SK-N-SH (cell line): Measurements from ENCODE around the gene CDH22. TPM values are rescaled to one million over a fixed set of nuclear protein-coding genes. Genes with fewer than 3 reads are reported as not detected.

Source experiments
- CTCF ChIA-PET: fragments of 300-600, 350-600 bp; formaldehyde crosslinking; extraction: SDS; loops from one replicate; lab custom pipeline; 2021; lab: Yijun Ruan, JAX
- POLR2A ChIA-PET: fragments of 350-600 bp; sonication (Branson Sonifier 250); formaldehyde crosslinking; extraction: SDS; loops from one replicate; lab custom pipeline; 2020; ENCODE audit warnings: antibody characterized with exemption, inconsistent platforms; lab: Yijun Ruan, JAX
- DNase-seq: peaks from one replicate; pipeline ENCODE4 v3.0.0; 2012
- H2AFZ ChIP-seq: fragments of 200-600 bp; sonication (generic); 2 replicates; pipeline ENCODE4 v1.8.1; 2016; ENCODE audit warnings: antibody characterized with exemption, mild to moderate bottlenecking, low read depth
- H3F3A ChIP-seq: fragments of 200-600 bp; sonication (generic); replicated peaks from 2 replicates; pipeline ENCODE3; 2016; ENCODE audit warnings: antibody characterized with exemption, mild to moderate bottlenecking; ENCODE audit not compliant: insufficient read depth
- H3K27ac ChIP-seq, 2 experiments: fragments of 200-500 bp in 1 of 2; fragments of 200-600 bp in 1 of 2; sonication (Bioruptor generic) in 1 of 2; sonication (generic), shearing (Covaris generic) in 1 of 2; 2 replicates each; pipeline versions ENCODE4 v1.5.1 to v1.6.1; 2014 to 2016; ENCODE audit warnings: low read depth in 2 of 2, inconsistent platforms in 1 of 2, low read length in 1 of 2, mild to moderate bottlenecking in 1 of 2, mixed read lengths in 1 of 2
- H3K27me3 ChIP-seq: fragments of 200-600 bp; sonication (generic), shearing (Covaris generic); 2 replicates; pipeline ENCODE4 v1.6.1; 2016; ENCODE audit warnings: mixed run types; ENCODE audit not compliant: insufficient read depth
- H3K36me3 ChIP-seq, 2 experiments: fragments of 200-500 bp in 1 of 2; fragments of 200-600 bp in 1 of 2; sonication (Bioruptor generic) in 1 of 2; sonication (generic) in 1 of 2; replicated peaks in 1 of 2; 2 replicates each; pipeline versions ENCODE3 to v1.5.1; 2014 to 2016; ENCODE audit warnings: low read length in 1 of 2, mild to moderate bottlenecking in 1 of 2; ENCODE audit not compliant: insufficient read depth in 2 of 2, control insufficient read depth in 1 of 2
- H3K4me1 ChIP-seq, 2 experiments: fragments of 200-500 bp in 1 of 2; fragments of 200-600 bp in 1 of 2; sonication (Bioruptor generic) in 1 of 2; sonication (generic), shearing (Covaris generic) in 1 of 2; 2 replicates each; pipeline versions ENCODE4 v1.5.1 to v1.6.1; 2014 to 2016; ENCODE audit warnings: low read depth in 1 of 2, low read length in 1 of 2, mixed run types in 1 of 2; ENCODE audit not compliant: insufficient read depth in 2 of 2, control insufficient read depth in 1 of 2
- H3K4me2 ChIP-seq: fragments of 200-600 bp; sonication (generic), shearing (Covaris generic); 2 replicates; pipeline ENCODE4 v1.6.1; 2017; ENCODE audit warnings: mixed run types
- H3K4me3 ChIP-seq, 2 experiments: fragments of 200-500 bp in 1 of 2; fragments of 200-600 bp in 1 of 2; sonication (Bioruptor generic) in 1 of 2; sonication (generic), shearing (Covaris generic) in 1 of 2; 2 replicates each; pipeline versions ENCODE4 v1.5.1 to v1.8.1; 2014 to 2016; ENCODE audit warnings: low read depth in 2 of 2, inconsistent platforms in 1 of 2, low read length in 1 of 2, mild to moderate bottlenecking in 1 of 2, mixed read lengths in 1 of 2, moderate library complexity in 1 of 2
- H3K79me2 ChIP-seq: fragments of 200-600 bp; sonication (generic); 2 replicates; pipeline ENCODE4 v1.8.1; 2017; ENCODE audit warnings: mild to moderate bottlenecking; ENCODE audit not compliant: insufficient read depth
- H3K9ac ChIP-seq: fragments of 200-600 bp; sonication (generic); 2 replicates; pipeline ENCODE4 v1.6.1; 2017; ENCODE audit warnings: mixed run types
- H3K9me2 ChIP-seq: fragments of 200-600 bp; sonication (generic); 2 replicates; pipeline ENCODE4 v1.6.1; 2017; ENCODE audit warnings: mixed run types
- H3K9me3 ChIP-seq: fragments of 200-600 bp; sonication (generic); 2 replicates; pipeline ENCODE4 v1.6.1; 2017; ENCODE audit warnings: mixed run types, mild to moderate bottlenecking, moderate library complexity
- H4K20me1 ChIP-seq: fragments of 200-600 bp; sonication (generic); 2 replicates; pipeline ENCODE4 v1.6.1; 2017; ENCODE audit warnings: mild to moderate bottlenecking, mixed run types; ENCODE audit not compliant: insufficient read depth
- CHD2 ChIP-seq: fragments of 150-350 bp; IDR thresholded peaks from 2 replicates; pipeline ENCODE4 v1.6.1; 2018; ENCODE audit warnings: low read length; ENCODE audit not compliant: partially characterized antibody
- CTCF ChIP-seq: fragments of 200-600 bp; sonication (generic); IDR thresholded peaks from 2 replicates; pipeline ENCODE4 v1.6.1; 2017; ENCODE audit warnings: antibody characterized with exemption, mild to moderate bottlenecking, moderate library complexity
- EP300 ChIP-seq, 2 experiments: IDR thresholded peaks; 2 replicates each; pipeline versions ENCODE4 v1.4.0 to v1.6.1; 2012; ENCODE audit warnings: borderline replicate concordance in 1 of 2, low read depth in 1 of 2, low read length in 1 of 2
- FOXJ3 ChIP-seq: sonication (generic); formaldehyde crosslinking; IDR thresholded peaks from 2 replicates; pipeline ENCODE4 v1.5.1; 2020; ENCODE audit warnings: mild to moderate bottlenecking, missing genetic modification reagents
- FOXM1 ChIP-seq: IDR thresholded peaks from 2 replicates; pipeline ENCODE4 v1.4.0; 2012; ENCODE audit warnings: low read depth, mild to moderate bottlenecking
- GABPA ChIP-seq: IDR thresholded peaks from 2 replicates; pipeline ENCODE4 v1.4.0; 2012; ENCODE audit warnings: low read depth, mild to moderate bottlenecking
- GATA2 ChIP-seq: sonication (generic); formaldehyde crosslinking; IDR thresholded peaks from 2 replicates; pipeline ENCODE4 v1.5.0; 2020; ENCODE audit warnings: mild to moderate bottlenecking, missing genetic modification reagents
- JUND ChIP-seq: IDR thresholded peaks from 2 replicates; pipeline ENCODE4 v1.4.0; 2012
- MAX ChIP-seq: IDR thresholded peaks from 2 replicates; pipeline ENCODE4 v1.4.0; 2012; ENCODE audit warnings: low read depth
- MXI1 ChIP-seq: IDR thresholded peaks from 2 replicates; pipeline ENCODE4 v1.6.1; 2012; ENCODE audit warnings: mild to moderate bottlenecking, low read depth, low read length, improper control_type of control experiment
- PBX3 ChIP-seq: IDR thresholded peaks from 2 replicates; pipeline ENCODE4; 2012
- POLR2AphosphoS5 ChIP-seq: IDR thresholded peaks from 2 replicates; pipeline ENCODE4 v1.6.1; 2012; ENCODE audit warnings: low read depth, low read length
- RAD21 ChIP-seq: IDR thresholded peaks from 2 replicates; pipeline ENCODE4 v1.6.1; 2012; ENCODE audit warnings: mild to moderate bottlenecking, low read length
- RCOR1 ChIP-seq: fragments of 150-350 bp; IDR thresholded peaks from 2 replicates; pipeline ENCODE4 v1.6.1; 2017; ENCODE audit warnings: antibody characterized with exemption, low read length
- REST ChIP-seq: IDR thresholded peaks from 2 replicates; pipeline ENCODE4 v1.6.1; 2012; ENCODE audit warnings: mild to moderate bottlenecking, low read depth, low read length, moderate library complexity
- RFX5 ChIP-seq: IDR thresholded peaks from 2 replicates; pipeline ENCODE4 v1.6.1; 2012; ENCODE audit warnings: mild to moderate bottlenecking, improper control_type of control experiment, low read length
- RXRA ChIP-seq: IDR thresholded peaks from 2 replicates; pipeline ENCODE4 v1.4.0; 2012; ENCODE audit warnings: low read depth, mild to moderate bottlenecking, borderline replicate concordance
- SMC3 ChIP-seq: IDR thresholded peaks from 2 replicates; pipeline ENCODE4 v1.6.1; 2012; ENCODE audit warnings: low read depth, low read length, improper control_type of control experiment
- TCF12 ChIP-seq: IDR thresholded peaks from 2 replicates; pipeline ENCODE4 v1.4.0; 2012
- YY1 ChIP-seq: IDR thresholded peaks from 2 replicates; pipeline ENCODE4 v1.4.0; 2012; ENCODE audit warnings: low read depth, mild to moderate bottlenecking
- ZBTB33 ChIP-seq: IDR thresholded peaks from 2 replicates; pipeline ENCODE4 v1.4.0; 2012; ENCODE audit warnings: low read depth, borderline replicate concordance
- WGBS: methylation state at CpG from one replicate; pipeline ENCODE4 v1.1.6; 2017; ENCODE audit warnings: low lambda C conversion rate; 5-methylcytosine and 5-hydroxymethylcytosine counted together
- polyA plus RNA-seq, 3 experiments: library from polyadenylated mRNA; depleted of rRNA; stranded (reverse); fragments of >200 nt; gene quantifications; 2 replicates each; pipeline ENCODE4 v1.2.3, GENCODE V29; 2012

Gene CDH22
- polyA plus RNA-seq, 1 of the 3 experiments (the other 2 are of a cell fraction) = not detected

- no peak overlapping the region for H3K27ac ChIP-seq
- no peak overlapping the region for H2AFZ ChIP-seq
- H3K4me2 ChIP-seq = no peak overlapping the region
- no peaks in the 10 kb centered on the region for H3F3A ChIP-seq
- no peaks in the 10 kb centered on the region for H3K79me2 ChIP-seq
- WGBS = 65% methylated on average over 6 of the region's 6 CpGs
- H3K4me3 ChIP-seq = no peak overlapping the region
- ChIA-PET POLR2A (interaction anchor here (0.6 kb wide), 1 partner anchor 181 kb away, joined by 6 read pairs; no protein-coding TSS in a partner anchor), CTCF (interaction anchor here (1.0 to 20.8 kb wide), 13 partner anchors 10 to 266 kb away, joined by 3 to 347 read pairs (median 6); no protein-coding TSS in a partner anchor)
- no peak overlapping the region for H3K9ac ChIP-seq
- H3K4me1 ChIP-seq = peaks cover 0 to 30% of the 10 kb centered on the region in 2 experiments; a peak in 2 of 4 replicates
- H3K36me3 ChIP-seq = no peaks in the 10 kb centered on the region
- no peaks in the 10 kb centered on the region for H3K9me2 ChIP-seq
- no peaks in the 10 kb centered on the region for H3K9me3 ChIP-seq
- no peaks in the 10 kb centered on the region for H4K20me1 ChIP-seq
- TF ChIP-seq JUND = no peak
- no peak for TF ChIP-seq GABPA
- TF ChIP-seq SMC3 = no peak
- TF ChIP-seq RCOR1 = no peak
- no peak for TF ChIP-seq CTCF
- TF ChIP-seq TCF12 = no peak
- TF ChIP-seq ZBTB33 = no peak
- no peak for TF ChIP-seq MXI1
- no peak for TF ChIP-seq FOXM1
- TF ChIP-seq CHD2 = no peak
- no peak for TF ChIP-seq RXRA
- TF ChIP-seq RFX5 = no peak
- no peak for DNase-seq
- H3K27me3 ChIP-seq = peaks cover 21% of the 10 kb centered on the region
Measured at GRCh38 chr20:46172455-46172854, 135.8 kb downstream of the CDH22 start.

- ChIA-PET POLR2A (interaction anchor here (0.6 kb wide), 1 partner anchor 180 kb away, joined by 6 read pairs; no protein-coding TSS in a partner anchor), CTCF (interaction anchor here (1.1 to 20.8 kb wide), 8 partner anchors 11 to 267 kb away, joined by 3 to 347 read pairs (median 9); no protein-coding TSS in a partner anchor)
- H3K4me1 ChIP-seq = peaks cover 0 to 30% of the 10 kb centered on the region in 2 experiments; a peak in 2 of 4 replicates
- H2AFZ ChIP-seq = no peak overlapping the region
- DNase-seq = no peak
- no peak overlapping the region for H3K27ac ChIP-seq
- H3K4me2 ChIP-seq = no peak overlapping the region
- no peak overlapping the region for H3K9ac ChIP-seq
- H3K36me3 ChIP-seq = no peaks in the 10 kb centered on the region
- peaks cover 21% of the 10 kb centered on the region for H3K27me3 ChIP-seq
- H3K4me3 ChIP-seq = no peak overlapping the region
- no peaks in the 10 kb centered on the region for H4K20me1 ChIP-seq
- no peaks in the 10 kb centered on the region for H3K79me2 ChIP-seq
- H3K9me3 ChIP-seq = no peaks in the 10 kb centered on the region
- H3K9me2 ChIP-seq = no peaks in the 10 kb centered on the region
- 53% methylated on average over 4 of the region's 5 CpGs for WGBS
- no peaks in the 10 kb centered on the region for H3F3A ChIP-seq
- no peak for TF ChIP-seq POLR2AphosphoS5
- TF ChIP-seq FOXJ3 (CRISPR knock-in tag) = no peak
- no peak for TF ChIP-seq MAX
- no peak for TF ChIP-seq REST
- no peak for TF ChIP-seq RCOR1
- no peak for TF ChIP-seq RAD21
- TF ChIP-seq EP300 (IDR thresholded peaks at IDR 0.05; ENCODE audit: borderline replicate concordance in 1 of 2, low read depth in 1 of 2, low read length in 1 of 2) = no peak
- no peak for TF ChIP-seq YY1
- no peak for TF ChIP-seq PBX3
- TF ChIP-seq TCF12 = no peak
- TF ChIP-seq GATA2 (CRISPR knock-in tag) = no peak
Measured at GRCh38 chr20:46171909-46172308, 136.4 kb downstream of the CDH22 start.
